GM23338 (cell line): ENCODE results near the gene GRM4.

Experiments used
- CREB1 ChIP-seq: fragments of 250-450 bp; sonication (Bioruptor Pico); IDR thresholded peaks from 2 replicates; pipeline ENCODE4 v1.5.0; 2020; ENCODE audit warnings: low read depth, mild to moderate bottlenecking, moderate library complexity
- EZH2 ChIP-seq: fragments of 200-600 bp; sonication (generic); IDR thresholded peaks from one replicate; pipeline ENCODE4 v1.8.0; 2017; ENCODE audit warnings: antibody characterized with exemption, mild to moderate bottlenecking, low read depth; ENCODE audit not compliant: unreplicated experiment
- EZH2phosphoT487 ChIP-seq: fragments of 200-600 bp; sonication (generic); IDR thresholded peaks from one replicate; pipeline ENCODE4 v1.8.1; 2018; ENCODE audit warnings: antibody characterized with exemption; ENCODE audit not compliant: unreplicated experiment
- JUNB ChIP-seq: IDR thresholded peaks from one replicate; pipeline ENCODE4 v1.6.1; 2016; ENCODE audit warnings: antibody characterized with exemption; ENCODE audit not compliant: unreplicated experiment
- POLR2AphosphoS5 ChIP-seq: IDR thresholded peaks from 2 replicates; pipeline ENCODE4 v1.6.1; 2016; ENCODE audit warnings: antibody characterized with exemption, low read depth
- ZNF114 ChIP-seq: fragments of 250-450 bp; sonication (Bioruptor Pico); IDR thresholded peaks from 2 replicates; pipeline ENCODE4 v1.5.0; 2020; ENCODE audit warnings: mild to moderate bottlenecking, moderate library complexity
- TF ChIP-seq, protein P1 (sequence below), 2 experiments: fragments of 200-600 bp in 1 of 2; sonication (generic) in 1 of 2; conservative IDR thresholded peaks; 2 replicates each; pipeline versions ENCODE4 v1.5.1 to v1.6.1; 2016 to 2017; ENCODE audit warnings: antibody characterized with exemption in 2 of 2, low read depth in 2 of 2, mild to moderate bottlenecking in 2 of 2, moderate library complexity in 1 of 2
- TF ChIP-seq, protein P2 (sequence below): IDR thresholded peaks from 2 replicates; pipeline ENCODE4 v1.6.1; 2016; ENCODE audit warnings: antibody characterized with exemption
- TF ChIP-seq, protein P3 (sequence below): IDR thresholded peaks from one replicate; pipeline ENCODE4 v1.6.1; 2018; ENCODE audit warnings: antibody characterized with exemption; ENCODE audit not compliant: unreplicated experiment

DNA sequence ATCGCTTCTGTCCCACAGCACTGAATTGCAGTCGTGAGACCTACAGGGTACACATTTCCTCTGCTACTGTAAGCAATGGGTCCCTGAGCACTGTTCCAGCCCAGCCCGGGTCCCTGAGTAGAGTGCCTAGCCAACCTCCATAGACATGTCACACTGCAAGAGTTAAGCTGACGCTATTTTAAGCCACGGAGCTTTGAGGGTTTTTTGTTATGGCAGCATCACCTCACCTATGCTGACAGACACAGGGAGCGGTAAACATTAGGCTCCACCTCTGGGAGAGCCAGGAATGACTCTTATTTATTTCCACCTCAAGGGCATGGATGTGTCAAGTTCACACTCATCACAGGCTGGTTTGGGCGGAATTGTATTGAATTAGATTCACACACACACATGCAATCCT lies 45.1 kb downstream of the GRM4 start:
- TF ChIP-seq, protein P1, sequence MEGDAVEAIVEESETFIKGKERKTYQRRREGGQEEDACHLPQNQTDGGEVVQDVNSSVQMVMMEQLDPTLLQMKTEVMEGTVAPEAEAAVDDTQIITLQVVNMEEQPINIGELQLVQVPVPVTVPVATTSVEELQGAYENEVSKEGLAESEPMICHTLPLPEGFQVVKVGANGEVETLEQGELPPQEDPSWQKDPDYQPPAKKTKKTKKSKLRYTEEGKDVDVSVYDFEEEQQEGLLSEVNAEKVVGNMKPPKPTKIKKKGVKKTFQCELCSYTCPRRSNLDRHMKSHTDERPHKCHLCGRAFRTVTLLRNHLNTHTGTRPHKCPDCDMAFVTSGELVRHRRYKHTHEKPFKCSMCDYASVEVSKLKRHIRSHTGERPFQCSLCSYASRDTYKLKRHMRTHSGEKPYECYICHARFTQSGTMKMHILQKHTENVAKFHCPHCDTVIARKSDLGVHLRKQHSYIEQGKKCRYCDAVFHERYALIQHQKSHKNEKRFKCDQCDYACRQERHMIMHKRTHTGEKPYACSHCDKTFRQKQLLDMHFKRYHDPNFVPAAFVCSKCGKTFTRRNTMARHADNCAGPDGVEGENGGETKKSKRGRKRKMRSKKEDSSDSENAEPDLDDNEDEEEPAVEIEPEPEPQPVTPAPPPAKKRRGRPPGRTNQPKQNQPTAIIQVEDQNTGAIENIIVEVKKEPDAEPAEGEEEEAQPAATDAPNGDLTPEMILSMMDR (conservative IDR thresholded peaks at IDR 0.05; ENCODE audit: low read depth in 2 of 2) = no peak
- TF ChIP-seq EZH2 = no peak
- TF ChIP-seq POLR2AphosphoS5 = no peak
- TF ChIP-seq JUNB = no peak
- TF ChIP-seq, protein P2, sequence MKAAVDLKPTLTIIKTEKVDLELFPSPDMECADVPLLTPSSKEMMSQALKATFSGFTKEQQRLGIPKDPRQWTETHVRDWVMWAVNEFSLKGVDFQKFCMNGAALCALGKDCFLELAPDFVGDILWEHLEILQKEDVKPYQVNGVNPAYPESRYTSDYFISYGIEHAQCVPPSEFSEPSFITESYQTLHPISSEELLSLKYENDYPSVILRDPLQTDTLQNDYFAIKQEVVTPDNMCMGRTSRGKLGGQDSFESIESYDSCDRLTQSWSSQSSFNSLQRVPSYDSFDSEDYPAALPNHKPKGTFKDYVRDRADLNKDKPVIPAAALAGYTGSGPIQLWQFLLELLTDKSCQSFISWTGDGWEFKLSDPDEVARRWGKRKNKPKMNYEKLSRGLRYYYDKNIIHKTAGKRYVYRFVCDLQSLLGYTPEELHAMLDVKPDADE = no peak
- TF ChIP-seq, protein P3, sequence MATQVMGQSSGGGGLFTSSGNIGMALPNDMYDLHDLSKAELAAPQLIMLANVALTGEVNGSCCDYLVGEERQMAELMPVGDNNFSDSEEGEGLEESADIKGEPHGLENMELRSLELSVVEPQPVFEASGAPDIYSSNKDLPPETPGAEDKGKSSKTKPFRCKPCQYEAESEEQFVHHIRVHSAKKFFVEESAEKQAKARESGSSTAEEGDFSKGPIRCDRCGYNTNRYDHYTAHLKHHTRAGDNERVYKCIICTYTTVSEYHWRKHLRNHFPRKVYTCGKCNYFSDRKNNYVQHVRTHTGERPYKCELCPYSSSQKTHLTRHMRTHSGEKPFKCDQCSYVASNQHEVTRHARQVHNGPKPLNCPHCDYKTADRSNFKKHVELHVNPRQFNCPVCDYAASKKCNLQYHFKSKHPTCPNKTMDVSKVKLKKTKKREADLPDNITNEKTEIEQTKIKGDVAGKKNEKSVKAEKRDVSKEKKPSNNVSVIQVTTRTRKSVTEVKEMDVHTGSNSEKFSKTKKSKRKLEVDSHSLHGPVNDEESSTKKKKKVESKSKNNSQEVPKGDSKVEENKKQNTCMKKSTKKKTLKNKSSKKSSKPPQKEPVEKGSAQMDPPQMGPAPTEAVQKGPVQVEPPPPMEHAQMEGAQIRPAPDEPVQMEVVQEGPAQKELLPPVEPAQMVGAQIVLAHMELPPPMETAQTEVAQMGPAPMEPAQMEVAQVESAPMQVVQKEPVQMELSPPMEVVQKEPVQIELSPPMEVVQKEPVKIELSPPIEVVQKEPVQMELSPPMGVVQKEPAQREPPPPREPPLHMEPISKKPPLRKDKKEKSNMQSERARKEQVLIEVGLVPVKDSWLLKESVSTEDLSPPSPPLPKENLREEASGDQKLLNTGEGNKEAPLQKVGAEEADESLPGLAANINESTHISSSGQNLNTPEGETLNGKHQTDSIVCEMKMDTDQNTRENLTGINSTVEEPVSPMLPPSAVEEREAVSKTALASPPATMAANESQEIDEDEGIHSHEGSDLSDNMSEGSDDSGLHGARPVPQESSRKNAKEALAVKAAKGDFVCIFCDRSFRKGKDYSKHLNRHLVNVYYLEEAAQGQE = no peak
- TF ChIP-seq EZH2phosphoT487 = no peak
- no peak for TF ChIP-seq ZNF114
- no peak for TF ChIP-seq CREB1 (CRISPR knock-in tag)
